ENCODE measurements around the gene CLCN2.

GRCh38 chr3:184335661-184336546 is 25.5 kb downstream of the CLCN2 start:
- TF ChIP-seq GATA2 (IDR thresholded peaks at IDR 0.05; ENCODE audit: low read depth, low read length), result no peak
- no peak for TF ChIP-seq GATA3 (IDR thresholded peaks at IDR 0.05; ENCODE audit: low read depth, low read length)
